Progenitor cell of endocrine pancreas (in vitro differentiated cells): ENCODE data around the gene GKN2. TPM values are rescaled to one million over a fixed set of nuclear protein-coding genes. Genes with fewer than 3 reads are reported as not detected.

Experiments
- DNase-seq: peaks from one replicate; pipeline ENCODE4 v3.0.0; 2021; ENCODE audit warnings: low spot score; ENCODE audit not compliant: unreplicated experiment
- H3K27ac Mint-ChIP-seq: 2 replicates; pipeline ENCODE4 v1.8.0; 2021; ENCODE audit warnings: mild to moderate bottlenecking, moderate library complexity, mixed read lengths
- H3K27me3 Mint-ChIP-seq: 2 replicates; pipeline ENCODE4 v1.8.0; 2021; ENCODE audit warnings: mixed read lengths
- H3K36me3 Mint-ChIP-seq: 2 replicates; pipeline ENCODE4 v1.8.0; 2022; ENCODE audit warnings: mixed read lengths; ENCODE audit not compliant: insufficient read depth
- H3K4me1 Mint-ChIP-seq: 2 replicates; pipeline ENCODE4 v1.8.0; 2021; ENCODE audit warnings: low read depth, mixed read lengths
- H3K4me3 Mint-ChIP-seq: 2 replicates; pipeline ENCODE4 v1.8.0; 2021; ENCODE audit warnings: low read depth, mild to moderate bottlenecking, moderate library complexity, mixed read lengths
- H3K9me3 Mint-ChIP-seq: 2 replicates; pipeline ENCODE4 v1.8.0; 2021; ENCODE audit warnings: low read depth, mixed read lengths
- CTCF ChIP-seq: fragments of 200-600 bp; sonication (generic); IDR thresholded peaks from one replicate; pipeline ENCODE4 v1.5.0; 2021; ENCODE audit warnings: antibody characterized with exemption, mild to moderate bottlenecking; ENCODE audit not compliant: unreplicated experiment
- total RNA-seq: library from RNA; stranded (reverse); gene quantifications from 2 replicates; pipeline ENCODE4 v1.2.1, GENCODE V29; 2021

GKN2 gene
- total RNA-seq, 1 donor from 2014 or later = not detected

DNA sequence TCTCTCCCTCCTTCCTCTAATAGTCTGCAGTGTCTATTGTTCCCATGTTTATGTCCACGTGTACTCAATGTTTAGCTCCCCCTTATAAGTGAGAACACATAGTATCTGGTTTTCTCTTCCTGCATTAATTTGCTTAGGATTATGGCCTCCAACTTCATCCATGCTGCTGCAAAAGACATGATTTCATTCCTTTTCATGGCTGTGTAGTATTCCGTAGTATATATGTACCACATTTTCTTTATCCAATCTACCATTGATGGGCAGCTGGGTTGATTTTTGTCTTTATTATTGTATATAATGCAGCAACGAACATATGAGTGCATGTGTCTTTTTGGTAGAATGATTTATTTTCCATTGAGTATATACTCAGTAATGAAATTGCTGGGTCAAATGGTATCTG, 13.8 kb downstream of the GKN2 start:
- H3K4me1 Mint-ChIP-seq = no peaks in the 10 kb centered on the region
- H3K27me3 Mint-ChIP-seq = peaks cover 21% of the 10 kb centered on the region
- H3K9me3 Mint-ChIP-seq = peaks cover 18% of the 10 kb centered on the region
- no peak for TF ChIP-seq CTCF
- H3K36me3 Mint-ChIP-seq = no peaks in the 10 kb centered on the region
- no peak overlapping the region for H3K4me3 Mint-ChIP-seq
- no peak overlapping the region for H3K27ac Mint-ChIP-seq
- no peak for DNase-seq

GRCh38 chr2:68937346-68938055, 15.2 kb downstream of the GKN2 start:
- Mint-ChIP-seq H3K4me3 (no peak overlapping the region), H3K27ac (no peak overlapping the region), H3K36me3 (no peaks in the 10 kb centered on the region), H3K4me1 (no peaks in the 10 kb centered on the region), H3K9me3 (peaks cover 18% of the 10 kb centered on the region), H3K27me3 (peaks cover 22% of the 10 kb centered on the region)
- no peak for TF ChIP-seq CTCF
- DNase-seq = no peak

DNA sequence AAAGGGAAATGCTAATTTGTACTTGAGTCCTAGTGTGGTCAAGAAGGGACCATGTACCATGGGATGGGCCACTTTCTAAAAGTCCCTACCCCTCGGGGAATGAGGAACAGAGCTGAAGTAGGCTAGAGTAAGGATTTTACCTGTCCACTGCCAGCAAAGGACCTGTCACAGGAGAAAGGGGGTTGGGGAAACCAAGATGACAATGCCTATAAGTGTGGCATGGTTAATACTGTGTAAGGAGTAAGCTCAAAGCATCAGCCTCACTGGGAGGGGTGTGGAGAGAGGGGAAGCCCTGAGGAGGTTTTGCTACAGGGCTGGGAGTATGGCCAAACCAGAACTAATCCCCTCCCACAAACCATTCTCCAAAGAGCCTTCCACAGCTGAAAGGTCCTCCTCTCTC, 15.8 kb downstream of the GKN2 start:
- no peak for TF ChIP-seq CTCF
- H3K4me3 Mint-ChIP-seq = no peak overlapping the region
- DNase-seq = no peak

GRCh38 chr2:68936427-68936826, 16.3 kb downstream of the GKN2 start:
- H3K36me3 Mint-ChIP-seq = no peaks in the 10 kb centered on the region
- H3K9me3 Mint-ChIP-seq = peaks cover 17% of the 10 kb centered on the region
- peaks cover 26% of the 10 kb centered on the region for H3K27me3 Mint-ChIP-seq
- H3K27ac Mint-ChIP-seq = no peak overlapping the region
- no peaks in the 10 kb centered on the region for H3K4me1 Mint-ChIP-seq
- no peak for TF ChIP-seq CTCF
- H3K4me3 Mint-ChIP-seq = no peak overlapping the region
- no peak for DNase-seq

More for the DNA sequence above, 15.8 kb downstream of the GKN2 start:
- Mint-ChIP-seq H3K4me1 (no peaks in the 10 kb centered on the region), H3K27ac (no peak overlapping the region), H3K36me3 (no peaks in the 10 kb centered on the region), H3K9me3 (peaks cover 18% of the 10 kb centered on the region), H3K27me3 (peaks cover 25% of the 10 kb centered on the region)

GRCh38 chr2:68935471-68935870, 17.2 kb downstream of the GKN2 start:
- Mint-ChIP-seq H3K27me3 (peaks cover 24% of the 10 kb centered on the region), H3K4me3 (no peak overlapping the region), H3K27ac (no peak overlapping the region), H3K36me3 (no peaks in the 10 kb centered on the region), H3K4me1 (no peaks in the 10 kb centered on the region), H3K9me3 (peaks cover 8% of the 10 kb centered on the region)
- TF ChIP-seq CTCF = no peak
- DNase-seq = no peak
